ENCODE results near the gene FOXO1. TPM values are rescaled to one million over a fixed set of nuclear protein-coding genes. Genes with fewer than 3 reads are reported as not detected.

Gene FOXO1
- total RNA-seq, 4 donors from 2014 or later, result 43.6 to 75.9 (median 52.0) TPM

DNA sequence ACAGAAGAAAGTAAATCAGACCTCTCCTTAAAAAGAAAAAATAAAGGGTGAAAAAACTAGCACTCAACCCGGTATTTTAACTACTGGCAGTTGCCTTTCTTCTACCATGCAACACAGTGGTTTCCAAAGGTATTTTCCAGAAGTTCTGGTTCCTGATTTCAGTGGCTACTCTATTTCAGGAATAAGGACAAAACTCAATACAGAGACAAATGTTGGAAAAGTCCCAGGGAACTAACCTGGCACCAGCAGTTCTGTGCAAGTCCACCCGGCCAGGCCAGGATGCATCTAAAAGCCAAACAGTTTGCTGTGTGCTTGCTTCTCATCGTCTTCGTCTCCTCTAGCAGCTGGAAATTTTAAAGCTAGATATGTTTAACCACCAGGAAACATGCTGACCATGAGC is 52.5 kb downstream of the FOXO1 start:
- intact Hi-C loops (cut with DNase I; ENCODE audit: low total_unique reads), result no loop called here
- H3K4me3 ChIP-seq (ENCODE audit: low read depth, poor library complexity, severe bottlenecking), result no peak overlapping the region
- 54 to 59% methylated on average over 4 of the region's 4 CpGs for WGBS, 2 donors
- DNase-seq (ENCODE audit: low spot score in 2 of 2), result no peak
- TF ChIP-seq CTCF (IDR thresholded peaks at IDR 0.05), result no peak
- no peak for TF ChIP-seq POLR2A (IDR thresholded peaks at IDR 0.05)

- peak in 1 of 2 donors; percentile 35 for DNase-seq (ENCODE audit: low spot score in 2 of 2)
- TF ChIP-seq POLR2A (IDR thresholded peaks at IDR 0.05) (no peak), CTCF (IDR thresholded peaks at IDR 0.05) (no peak)
- 58 to 66% methylated on average over 7 of the region's 7 CpGs for WGBS, 2 donors
- no peak overlapping the region for H3K4me3 ChIP-seq (ENCODE audit: low read depth, poor library complexity, severe bottlenecking)
- intact Hi-C loops (cut with DNase I; ENCODE audit: low total_unique reads), result no loop called here
Observed at GRCh38 chr13:40613192-40613818, 53.1 kb downstream of the FOXO1 start.

- intact Hi-C loops (cut with DNase I; ENCODE audit: low total_unique reads), result no loop called here
- WGBS, 2 donors, result 91 to 92% methylated on average over 2 of the region's 2 CpGs
- TF ChIP-seq POLR2A (IDR thresholded peaks at IDR 0.05) (no peak), CTCF (IDR thresholded peaks at IDR 0.05) (no peak)
- H3K4me3 ChIP-seq (ENCODE audit: low read depth, poor library complexity, severe bottlenecking), result no peak overlapping the region
- no peak for DNase-seq (ENCODE audit: low spot score in 2 of 2)
Observed at GRCh38 chr13:40612041-40612440, 54.4 kb downstream of the FOXO1 start.

DNA sequence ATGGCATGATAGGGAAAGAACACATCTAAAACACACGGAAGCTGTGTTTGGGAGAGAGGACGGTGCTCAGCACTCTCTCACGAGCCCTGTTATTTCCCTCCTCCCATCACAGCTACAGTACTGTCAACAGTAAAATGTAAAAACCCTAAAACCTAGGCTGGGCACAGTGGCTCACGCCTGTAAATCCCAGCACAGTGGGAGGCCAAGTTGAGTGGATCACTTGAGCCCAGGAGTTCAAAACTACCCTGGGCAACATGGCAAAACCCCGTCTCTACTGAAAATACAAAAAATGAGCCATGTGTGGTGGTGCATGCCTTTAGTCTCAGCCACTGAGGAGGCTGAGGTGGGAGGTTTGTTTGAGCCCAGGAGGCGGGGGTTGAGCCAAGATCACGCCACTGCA is 54.8 kb downstream of the FOXO1 start:
- intact Hi-C loops (cut with DNase I; ENCODE audit: low total_unique reads), result no loop called here
- DNase-seq (ENCODE audit: low spot score in 2 of 2), result no peak
- no peak overlapping the region for H3K4me3 ChIP-seq (ENCODE audit: low read depth, poor library complexity, severe bottlenecking)
- TF ChIP-seq POLR2A (IDR thresholded peaks at IDR 0.05) (no peak), CTCF (IDR thresholded peaks at IDR 0.05) (no peak)
- 95% methylated on average over 7 of the region's 7 CpGs for WGBS, 2 donors

GRCh38 chr13:40611004-40611403 is 55.4 kb downstream of the FOXO1 start:
- no peak overlapping the region for H3K4me3 ChIP-seq (ENCODE audit: low read depth, poor library complexity, severe bottlenecking)
- no peak for TF ChIP-seq POLR2A (IDR thresholded peaks at IDR 0.05)
- no peak for TF ChIP-seq CTCF (IDR thresholded peaks at IDR 0.05)
- WGBS, 2 donors, result 59 to 76% methylated on average over 3 of the region's 3 CpGs
- DNase-seq (ENCODE audit: low spot score in 2 of 2), result no peak
- intact Hi-C loops (cut with DNase I; ENCODE audit: low total_unique reads), result no loop called here

All from lower leg skin (tissue), 4 donors.